Thymus (tissue), 11 donors: ENCODE results near the gene PARD3. TPM values are rescaled to one million over a fixed set of nuclear protein-coding genes. Genes with fewer than 3 reads are reported as not detected.
"Not testable (repeated sequence)": the region's sequence is repeated elsewhere in the genome, so short reads cannot be mapped to it uniquely, and the experiment has no call there.

Experiments used
- DNase-seq, 9 donors: peaks; one replicate each; pipeline ENCODE4 v3.0.0-alpha.2; 2013; ENCODE audit warnings: low spot score in 9 of 9, low read depth in 6 of 9, missing footprints in 1 of 9
- H3K27ac ChIP-seq, 2 donors: one replicate each; pipeline ENCODE4 v1.5.1; 2013; ENCODE audit warnings: control low read depth in 1 of 2, low read depth in 1 of 2, low read length in 1 of 2, mild to moderate bottlenecking in 1 of 2, moderate library complexity in 1 of 2
- H3K27me3 ChIP-seq, 2 donors: one replicate each; pipeline ENCODE4 v1.5.1; 2013; ENCODE audit warnings: low read length in 1 of 2; ENCODE audit not compliant: control insufficient read depth in 2 of 2, insufficient read depth in 1 of 2
- H3K36me3 ChIP-seq, 2 donors: one replicate each; pipeline ENCODE4 v1.5.1; 2013; ENCODE audit warnings: low read length in 1 of 2, mild to moderate bottlenecking in 1 of 2, moderate library complexity in 1 of 2; ENCODE audit not compliant: control insufficient read depth in 2 of 2, insufficient read depth in 2 of 2
- H3K4me1 ChIP-seq, 2 donors: one replicate each; pipeline ENCODE4 v1.5.1; 2013; ENCODE audit warnings: low read length in 2 of 2; ENCODE audit not compliant: control insufficient read depth in 2 of 2, insufficient read depth in 2 of 2
- H3K4me3 ChIP-seq, 2 donors: one replicate each; pipeline ENCODE4 v1.5.1; 2013; ENCODE audit warnings: low read length in 2 of 2, control low read depth in 1 of 2, mild to moderate bottlenecking in 1 of 2
- H3K9me3 ChIP-seq, 2 donors: one replicate each; pipeline ENCODE4 v1.5.1; 2013; ENCODE audit warnings: low read length in 1 of 2, mild to moderate bottlenecking in 1 of 2; ENCODE audit not compliant: control insufficient read depth in 2 of 2, insufficient read depth in 1 of 2
- WGBS: extraction: QIAGEN DNeasy Blood & Tissue Kit; methylation state at CpG from one replicate; pipeline ENCODE4 v1.1.7; 2013; 5-methylcytosine and 5-hydroxymethylcytosine counted together
- polyA plus RNA-seq: library from polyadenylated mRNA; stranded (reverse); fragments of 200-250 nt; gene quantifications from one replicate; pipeline ENCODE4 v1.2.3, GENCODE V29; 2013
- total RNA-seq: library from RNA; stranded (reverse); fragments of 120-200 nt; gene quantifications from one replicate; pipeline ENCODE4 v1.2.4, GENCODE V29; 2013
- donor health status: healthy.

The PARD3 gene
- total and polyA plus RNA-seq, 2 donors = 13.3 to 23.5 TPM

DNA sequence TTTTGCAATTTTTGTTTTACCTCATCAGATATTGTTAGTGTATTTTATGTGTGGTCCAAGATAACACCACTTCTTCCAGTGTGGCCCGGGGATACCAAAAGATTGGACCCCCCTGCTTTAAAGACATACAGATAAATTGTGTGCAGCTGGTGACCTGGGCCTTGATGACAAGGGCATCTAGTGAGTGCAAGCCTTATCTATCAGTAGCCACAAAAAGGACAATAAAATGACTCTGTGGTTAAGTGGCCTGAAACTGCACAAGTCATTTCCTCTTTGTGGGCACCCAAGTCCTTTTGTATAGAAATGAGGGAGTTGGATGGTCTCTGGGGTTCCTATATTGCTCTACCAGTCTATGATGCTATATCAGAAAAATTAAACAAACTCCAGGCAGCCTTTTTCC, 98.1 kb downstream of the PARD3 start:
- no peak for DNase-seq
- Histone ChIP-seq H3K27me3 (no peaks in the 10 kb centered on the region), H3K4me1 (peaks cover 2 to 4% of the 10 kb centered on the region in 2 donors), H3K36me3 (no peaks in the 10 kb centered on the region), H3K9me3 (no peaks in the 10 kb centered on the region), H3K4me3 (no peak overlapping the region), H3K27ac (no peak overlapping the region)
- 3% methylated on average over 1 of the region's 1 CpG for WGBS

GRCh38 chr10:34716234-34716633, 98.9 kb downstream of the PARD3 start:
- no peak for DNase-seq
- Histone ChIP-seq H3K9me3 (no peaks in the 10 kb centered on the region), H3K36me3 (no peaks in the 10 kb centered on the region), H3K27ac (no peak overlapping the region), H3K27me3 (no peaks in the 10 kb centered on the region), H3K4me1 (peaks cover 2% of the 10 kb centered on the region in 2 donors), H3K4me3 (no peak overlapping the region)
- WGBS = 76% methylated on average over 1 of the region's 1 CpG

DNA sequence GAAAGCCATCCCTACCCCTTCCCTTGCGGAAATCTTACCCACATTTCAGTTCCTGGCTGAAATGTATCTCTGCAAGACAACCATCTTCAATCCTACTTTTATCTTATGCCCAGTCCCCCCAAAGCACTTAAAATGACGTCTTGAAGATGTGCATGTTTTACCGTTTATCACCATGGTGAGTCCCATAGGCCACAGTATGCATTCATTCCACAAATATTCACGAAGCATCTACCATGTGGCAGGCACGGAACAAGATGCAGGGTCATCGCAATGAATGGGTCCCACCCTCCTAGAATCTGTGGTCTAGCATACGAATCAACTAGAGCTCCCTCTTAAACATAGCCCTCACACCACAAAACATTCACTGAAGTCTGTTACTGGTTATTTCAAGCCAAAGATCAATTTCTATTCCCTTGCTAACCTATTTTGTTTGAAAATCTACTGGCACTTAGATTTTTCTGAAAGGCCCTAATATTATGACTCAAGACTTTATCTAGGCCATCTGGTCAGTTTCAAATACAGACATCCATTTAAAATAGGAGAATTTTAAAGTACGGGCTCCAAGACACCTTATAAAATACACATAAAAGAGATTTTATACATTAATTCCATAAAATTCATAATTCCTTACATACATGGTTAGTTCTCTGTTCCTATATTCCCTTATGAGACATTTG, 99.4 kb downstream of the PARD3 start:
- DNase-seq = no peak
- Histone ChIP-seq H3K27ac (no peak overlapping the region), H3K9me3 (no peaks in the 10 kb centered on the region), H3K4me3 (no peak overlapping the region), H3K4me1 (peaks cover 0 to 2% of the 10 kb centered on the region in 2 donors), H3K36me3 (no peaks in the 10 kb centered on the region), H3K27me3 (no peaks in the 10 kb centered on the region)
- WGBS = 97% methylated on average over 8 of the region's 8 CpGs

- Histone ChIP-seq H3K27ac (no peak overlapping the region), H3K4me1 (peaks cover 0 to 2% of the 10 kb centered on the region in 2 donors), H3K27me3 (no peaks in the 10 kb centered on the region), H3K4me3 (no peak overlapping the region), H3K9me3 (no peaks in the 10 kb centered on the region), H3K36me3 (no peaks in the 10 kb centered on the region)
- no peak for DNase-seq
- 95% methylated on average over 1 of the region's 1 CpG for WGBS
Observed at GRCh38 chr10:34713875-34714274, 101.2 kb downstream of the PARD3 start.

- Histone ChIP-seq H3K36me3 (no peaks in the 10 kb centered on the region), H3K27ac (no peak overlapping the region)
Observed at GRCh38 chr10:34711500-34711899, 103.6 kb downstream of the PARD3 start.

DNA sequence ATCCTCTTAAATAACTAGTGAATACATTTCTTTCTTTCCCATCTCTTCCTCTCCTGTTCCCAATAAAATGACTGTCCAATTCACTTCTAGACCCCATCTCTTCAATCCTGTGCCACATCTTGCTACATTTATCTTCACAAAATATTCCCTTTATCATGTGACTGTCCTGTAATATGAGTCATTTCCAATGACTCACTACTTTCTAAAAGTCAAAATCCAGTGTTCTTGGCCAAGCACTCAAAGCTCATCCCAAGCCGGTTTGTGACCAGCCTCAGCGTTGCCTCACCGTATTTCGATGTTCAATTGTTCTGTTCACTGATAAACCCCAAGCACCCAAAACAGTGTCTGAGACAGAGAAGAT, 104.7 kb downstream of the PARD3 start:
- WGBS = 98% methylated on average over 4 of the region's 4 CpGs
- Histone ChIP-seq H3K4me3 (no peak overlapping the region), H3K36me3 (no peaks in the 10 kb centered on the region), H3K4me1 (peaks cover 4 to 11% of the 10 kb centered on the region in 2 donors), H3K27ac (no peak overlapping the region), H3K27me3 (no peaks in the 10 kb centered on the region), H3K9me3 (no peaks in the 10 kb centered on the region)
- no peak for DNase-seq

More at GRCh38 chr10:34711500-34711899, 103.6 kb downstream of the PARD3 start:
- WGBS = 93% methylated on average over 3 of the region's 3 CpGs
- H3K4me1 ChIP-seq = peaks cover 0 to 2% of the 10 kb centered on the region in 2 donors
- no peak for DNase-seq
- H3K27me3 ChIP-seq = no peaks in the 10 kb centered on the region
- no peaks in the 10 kb centered on the region for H3K9me3 ChIP-seq
- no peak overlapping the region for H3K4me3 ChIP-seq

DNA sequence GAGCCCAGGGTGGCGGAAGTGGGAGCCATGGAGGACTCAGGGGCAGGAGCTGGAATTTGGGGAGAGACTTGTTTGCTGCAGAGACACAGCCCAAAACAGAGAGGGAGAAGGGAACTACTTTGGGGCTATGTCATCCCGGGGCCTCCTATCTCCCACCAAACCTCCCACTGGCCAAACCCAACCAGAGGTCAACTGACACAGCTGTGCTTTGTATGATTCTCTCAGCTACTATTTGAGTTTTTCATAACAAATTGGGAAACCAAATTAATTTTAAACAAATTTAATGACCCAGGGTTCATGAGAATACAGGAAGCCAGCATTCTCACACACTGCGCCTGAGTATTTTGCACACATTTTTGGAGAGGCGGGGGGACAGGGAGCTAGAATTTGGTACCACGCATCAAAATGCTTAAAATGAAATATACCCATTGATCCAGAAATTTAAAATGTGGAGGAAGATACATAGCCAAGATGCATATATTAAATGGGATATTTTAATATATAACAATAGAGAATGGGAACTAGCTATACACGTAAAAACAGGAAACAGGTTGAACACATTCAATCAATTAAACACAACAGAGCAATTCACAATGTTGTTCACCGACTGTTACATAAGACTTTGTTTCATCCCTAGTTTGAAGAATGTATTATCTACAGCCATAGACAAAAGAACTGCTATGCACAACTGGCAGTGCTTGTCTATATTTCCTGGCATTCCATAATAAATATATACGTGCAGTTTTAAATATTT, 105.3 kb downstream of the PARD3 start:
- Histone ChIP-seq H3K27me3 (no peaks in the 10 kb centered on the region), H3K27ac (no peak overlapping the region), H3K36me3 (no peaks in the 10 kb centered on the region), H3K4me3 (no peak overlapping the region), H3K9me3 (no peaks in the 10 kb centered on the region), H3K4me1 (peaks cover 4 to 13% of the 10 kb centered on the region in 2 donors)
- 95% methylated on average over 8 of the region's 8 CpGs for WGBS
- DNase-seq = no peak

- Histone ChIP-seq H3K4me3 (no peak overlapping the region), H3K9me3 (no peaks in the 10 kb centered on the region), H3K27me3 (no peaks in the 10 kb centered on the region), H3K36me3 (no peaks in the 10 kb centered on the region), H3K27ac (no peak overlapping the region), H3K4me1 (peaks cover 4 to 13% of the 10 kb centered on the region in 2 donors)
- 98% methylated on average over 1 of the region's 1 CpG for WGBS
- no peak for DNase-seq
Observed at GRCh38 chr10:34707656-34708055, 107.4 kb downstream of the PARD3 start.

- H3K4me3 ChIP-seq, H3K27ac ChIP-seq, H3K36me3 ChIP-seq, H3K27me3 ChIP-seq, DNase-seq, H3K9me3 ChIP-seq: not testable (repeated sequence)
- WGBS = 96% methylated on average over 4 of the region's 4 CpGs
- peaks cover 4 to 13% of the 10 kb centered on the region in 2 donors for H3K4me1 ChIP-seq
Observed at GRCh38 chr10:34706992-34707391, 108.1 kb downstream of the PARD3 start.
